ENCODE results near the gene GRAMD1B.

Gene GRAMD1B

GRCh38 chr11:123429913-123430720 lies at the start of gene GRAMD1B:
GRAMD1B (plus strand) TSS chr11:123430269; CDS start chr11:123430793, 524 bp downstream.
- no peak for DNase-seq

- no peak for DNase-seq
Observed at GRCh38 chr11:123381149-123381548, 48.9 kb upstream of the GRAMD1B start.

GRCh38 chr11:123381817-123382554 lies 48.1 kb upstream of the GRAMD1B start:
- no peak for DNase-seq

GRCh38 chr11:123382555-123383074 lies 47.5 kb upstream of the GRAMD1B start:
- DNase-seq, result no peak

DNA sequence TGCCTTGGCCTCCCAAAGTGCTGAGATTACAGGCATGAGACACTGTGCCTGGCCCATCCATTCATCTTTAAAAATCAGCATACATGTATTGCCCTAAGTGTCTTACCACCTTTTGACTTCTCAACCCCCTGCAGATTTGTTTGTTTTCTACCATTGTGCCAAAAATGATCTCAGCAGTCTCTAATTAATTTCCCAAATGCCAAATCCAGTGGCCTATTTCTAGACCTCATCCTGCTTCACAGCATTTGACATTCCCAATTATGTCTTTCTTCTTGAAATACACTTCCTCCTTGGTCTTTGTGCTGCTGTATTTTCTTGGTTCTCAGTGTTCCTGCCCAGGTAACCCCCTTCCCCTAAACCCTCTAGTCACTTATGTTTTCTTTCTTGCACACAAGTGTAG lies 46.0 kb upstream of the GRAMD1B start:
- no peak for DNase-seq

GRCh38 chr11:123386796-123387510 lies 43.1 kb upstream of the GRAMD1B start:
- DNase-seq, result no peak

- no peak for DNase-seq
Observed at GRCh38 chr11:123388640-123389039, 41.4 kb upstream of the GRAMD1B start.

GRCh38 chr11:123390146-123390545 lies 39.9 kb upstream of the GRAMD1B start:
- no peak for DNase-seq

DNA sequence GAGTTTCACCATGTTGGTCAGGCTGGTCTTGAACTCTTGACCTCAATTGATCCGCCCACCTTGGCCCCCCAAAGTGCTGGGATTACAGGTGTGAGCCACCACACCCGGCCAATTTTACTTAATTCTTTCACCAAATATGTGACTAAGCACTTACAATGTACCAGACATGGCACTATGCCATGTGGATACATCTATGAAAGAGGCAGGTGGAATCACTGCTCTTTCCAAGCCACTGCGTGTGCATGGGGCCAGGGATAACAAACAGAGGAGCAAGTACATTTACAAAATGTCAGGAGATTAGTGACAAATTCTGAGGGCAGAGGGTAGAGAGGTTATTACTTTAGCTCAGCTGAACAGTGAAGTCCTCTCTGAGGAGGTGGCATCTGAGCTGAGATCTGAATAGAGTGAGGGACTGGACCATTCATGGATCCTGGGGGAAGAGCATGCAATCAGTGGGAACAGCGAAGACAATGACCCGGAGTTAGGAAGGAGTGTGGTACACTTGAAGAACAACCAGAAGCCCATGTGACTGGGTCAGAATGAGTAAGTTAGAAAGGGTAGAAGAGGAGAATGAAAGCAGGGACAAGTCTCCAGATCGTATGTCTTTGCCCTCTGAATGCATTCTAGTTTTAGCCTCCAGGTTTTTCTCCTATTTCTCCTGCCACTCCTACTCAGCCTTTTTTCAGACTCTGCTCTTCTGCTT lies 38.3 kb upstream of the GRAMD1B start:
- DNase-seq, result no peak

- no peak for DNase-seq
Observed at GRCh38 chr11:123392431-123392830, 37.6 kb upstream of the GRAMD1B start.

DNA sequence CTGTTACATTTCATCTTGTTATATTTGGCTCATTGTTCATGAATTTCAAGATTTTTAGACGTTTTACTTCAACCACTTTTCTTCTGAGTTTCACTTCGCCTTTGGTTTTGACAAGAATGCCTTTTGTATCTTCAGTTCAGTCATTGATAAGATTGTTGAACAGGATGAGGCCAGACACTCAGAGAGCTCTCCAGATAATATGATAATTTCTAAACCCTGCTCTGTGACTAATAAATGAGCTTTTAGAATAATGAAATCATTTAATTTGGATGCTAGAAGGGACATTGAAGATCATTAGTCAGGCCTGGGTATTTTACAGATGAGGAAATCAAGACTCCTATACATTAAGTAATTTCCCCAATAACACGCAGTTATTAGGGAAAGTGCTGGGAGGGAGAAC lies 37.2 kb upstream of the GRAMD1B start:
- no peak for DNase-seq

GRCh38 chr11:123393312-123393927 lies 36.6 kb upstream of the GRAMD1B start:
- no peak for DNase-seq

- no peak for DNase-seq
Observed at GRCh38 chr11:123404676-123405075, 25.4 kb upstream of the GRAMD1B start.

GRCh38 chr11:123405123-123405592 lies 24.9 kb upstream of the GRAMD1B start:
- no peak for DNase-seq

DNA sequence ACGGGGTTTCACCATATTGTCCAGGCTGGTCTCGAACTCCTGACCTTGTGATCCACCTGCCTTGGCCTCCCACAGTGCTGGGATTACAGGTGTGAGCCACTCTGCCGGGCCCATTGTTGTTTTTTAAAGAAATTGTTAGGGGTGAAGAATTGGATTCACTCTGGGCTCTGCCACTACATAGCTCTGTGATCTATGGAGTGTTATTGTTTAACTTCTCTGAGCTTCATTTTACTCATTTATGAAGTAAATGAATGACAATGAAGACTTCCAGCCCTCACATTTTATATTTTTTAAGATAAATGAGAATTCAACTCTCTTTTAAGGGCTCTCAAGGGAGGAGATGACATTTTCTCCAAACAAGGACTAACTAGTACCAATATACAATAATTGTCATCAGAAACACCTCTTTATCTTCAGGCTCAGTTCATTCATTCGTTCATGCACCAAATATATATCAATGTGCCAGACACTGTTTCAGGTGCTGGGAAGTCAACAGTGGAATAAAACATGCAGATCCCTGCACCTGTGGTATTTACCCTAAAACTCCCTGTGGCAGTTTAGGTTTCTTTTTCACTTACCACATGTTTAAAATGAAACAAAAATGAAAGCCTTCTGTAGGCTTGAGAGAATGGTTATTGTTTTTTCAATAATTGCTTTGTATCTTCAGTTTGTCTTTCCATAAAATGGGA lies 23.5 kb upstream of the GRAMD1B start:
- no peak for DNase-seq

GRCh38 chr11:123407130-123407995 lies 22.7 kb upstream of the GRAMD1B start:
- no peak for DNase-seq

DNA sequence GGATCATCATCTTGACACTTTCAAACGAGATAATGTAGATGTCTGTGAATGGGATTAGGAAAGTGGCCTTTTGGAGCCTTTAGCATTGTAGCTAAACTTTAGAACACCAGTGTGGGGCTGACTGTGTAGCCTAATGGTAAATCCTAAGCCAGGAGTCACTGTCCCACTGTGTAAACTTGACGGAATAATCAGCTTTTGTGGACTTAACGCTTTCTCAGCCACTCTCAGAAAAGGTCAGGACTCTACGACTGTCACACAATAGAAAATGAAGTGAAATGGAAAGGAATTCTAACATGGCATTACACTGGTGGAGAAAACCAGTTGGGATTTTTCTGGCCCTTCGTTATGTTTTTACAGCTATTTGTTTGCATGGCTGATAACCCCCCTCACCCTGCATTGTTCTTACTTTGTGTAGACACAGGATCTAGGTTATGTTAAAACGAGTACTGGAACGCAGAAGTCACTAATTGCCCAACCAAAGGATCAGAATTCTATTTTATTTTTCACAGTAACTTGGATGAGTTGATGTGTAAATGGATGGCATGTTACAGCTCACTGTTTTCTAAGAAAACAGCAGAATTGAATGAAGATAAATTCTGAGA lies 22.0 kb upstream of the GRAMD1B start:
- no peak for DNase-seq

GRCh38 chr11:123408619-123409455 lies 21.2 kb upstream of the GRAMD1B start:
- DNase-seq, result no peak
